K562 treated with DMSO at 1 percent for 48 hours (cell line): ENCODE results near the gene TMEM235. TPM values are rescaled to one million over a fixed set of nuclear protein-coding genes. Genes with fewer than 3 reads are reported as not detected.

Experiments
- total RNA-seq: library from RNA; unstranded; fragments of 300-600 nt; gene quantifications from 2 replicates; pipeline ENCODE4 v1.2.3, GENCODE V29; 2022; ENCODE audit warnings: low replicate concordance; ENCODE audit errors: extremely low read depth

The TMEM235 gene
- total RNA-seq, result not detected in 2 replicates

DNA sequence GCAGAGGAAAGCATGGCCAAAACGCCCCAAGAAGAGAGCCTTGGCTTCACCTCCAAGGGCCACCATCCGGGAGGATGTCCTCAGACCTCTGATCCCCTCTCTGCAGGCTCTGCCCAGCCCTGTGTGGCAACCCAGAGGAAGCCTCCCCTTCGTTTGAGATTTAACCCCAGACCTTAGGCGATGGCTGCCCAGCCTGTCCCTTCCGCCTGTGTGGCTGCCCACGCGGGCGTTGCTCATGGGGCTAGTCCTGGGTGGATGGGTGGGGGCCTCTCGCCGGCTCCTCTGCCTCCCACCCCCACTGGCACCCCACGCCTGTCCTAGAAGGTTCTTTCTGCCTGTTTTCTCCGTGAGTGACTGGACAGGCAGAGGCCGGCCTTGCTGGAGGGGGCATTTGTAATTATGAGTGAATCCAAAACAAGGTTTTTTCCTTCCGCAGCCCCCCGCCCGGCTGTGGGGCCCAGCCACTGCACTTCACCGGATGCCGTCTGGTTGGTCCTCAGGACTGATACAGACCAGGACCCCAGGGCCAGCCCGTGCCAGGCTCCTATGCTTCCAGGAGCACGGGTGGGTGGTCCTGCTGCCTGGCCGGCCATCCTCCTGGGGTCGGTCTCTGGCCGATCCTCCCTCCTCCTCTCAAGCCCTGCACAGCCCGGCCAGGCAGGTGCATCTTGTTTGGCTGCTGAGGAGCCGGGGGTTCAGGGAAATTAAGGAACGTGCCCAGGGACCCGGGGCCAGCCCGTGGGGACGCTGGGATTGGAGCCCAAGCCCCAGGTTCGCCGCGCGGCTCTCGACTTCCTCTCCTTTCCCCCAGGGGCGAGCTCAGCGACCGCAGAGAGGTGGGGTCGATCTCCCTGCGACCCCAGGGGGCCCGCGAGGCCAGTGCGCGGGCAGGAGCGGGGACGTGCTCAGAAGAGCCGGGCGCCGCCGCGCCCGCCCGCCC is at the start of gene TMEM235:
TSS of gene TMEM235 (plus strand) at position 636 of the 940 bp plus-strand sequence. CDS start 393 bp downstream, outside the sequence.

DNA sequence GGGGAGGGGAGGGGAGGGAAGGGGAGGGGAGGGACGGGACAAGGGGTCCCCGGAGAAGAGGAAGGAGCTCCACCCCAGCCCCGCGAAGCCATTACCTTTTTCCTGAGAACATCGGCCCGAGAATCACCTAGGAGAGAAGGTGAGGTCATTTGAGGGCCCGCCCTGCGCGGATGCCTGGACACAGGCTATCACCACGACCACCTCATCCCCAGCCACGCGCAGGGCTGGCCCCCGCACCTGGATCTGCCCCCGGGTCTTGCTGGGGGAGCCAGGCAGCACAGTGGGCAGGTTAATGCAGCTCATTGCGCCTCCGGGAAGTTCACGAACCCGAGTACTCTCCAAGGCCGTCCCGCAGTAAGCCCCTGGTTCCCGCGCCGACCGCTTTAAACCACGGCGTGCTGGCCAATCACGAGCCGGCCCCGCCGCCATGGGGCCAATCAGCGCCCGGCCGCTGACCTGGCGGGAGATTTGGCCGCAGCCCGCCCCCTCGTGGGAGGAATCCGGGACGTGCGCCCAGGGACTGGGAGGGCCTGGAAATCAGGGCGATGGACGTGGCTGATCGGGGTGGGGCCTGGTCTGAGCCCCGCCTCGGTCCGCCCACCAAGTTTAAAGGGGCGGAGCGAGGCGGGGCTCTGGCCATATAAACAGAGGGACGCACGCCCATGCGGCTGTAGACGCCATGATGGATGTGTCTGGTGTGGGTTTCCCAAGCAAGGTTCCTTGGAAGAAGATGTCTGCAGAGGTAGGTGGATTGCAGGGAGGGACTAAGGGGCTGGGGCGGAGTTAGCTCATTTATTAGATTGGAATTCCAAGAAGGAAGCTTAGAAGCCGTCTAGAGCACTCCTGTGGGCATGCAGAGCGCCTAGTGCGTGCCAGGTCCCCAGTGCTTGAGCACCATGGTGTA is 44.5 kb upstream of the TMEM235 start, which contains the start of the genes AFMID and TK1:
TSS of gene AFMID (plus strand) at position 671 of the 904 bp plus-strand sequence. CDS start at position 680, 9 bp downstream.
TSS of gene TK1 (minus strand) at position 361 of the 904 bp plus-strand sequence. CDS start at position 303, 58 bp downstream.

GRCh38 chr17:78214016-78214705 is 17.3 kb upstream of the TMEM235 start, which contains the start of gene BIRC5:
Gene BIRC5 (plus strand): TSS chr17:78214253. CDS start chr17:78214317, 64 bp downstream.

Other genes with a start within 250 kb of the TMEM235 start
- gene TMC6, start 102.9 kb upstream of the TMEM235 start, total RNA-seq, result not detected in 2 replicates
- gene TMC8, start 100.9 kb upstream of the TMEM235 start, total RNA-seq, result not detected in 2 replicates
- gene C17orf99, start 85.2 kb upstream of the TMEM235 start, total RNA-seq, result not detected in 2 replicates
- not detected in 2 replicates for gene SYNGR2, start 63.0 kb upstream of the TMEM235 start, total RNA-seq
- gene TK1, start 44.6 kb upstream of the TMEM235 start, total RNA-seq, result not detected in 2 replicates
- gene AFMID, start 44.3 kb upstream of the TMEM235 start, total RNA-seq, result not detected in 2 replicates
- 187 TPM in 1 of 2 replicates, not detected in the other for gene BIRC5, start 17.4 kb upstream of the TMEM235 start, total RNA-seq
- not detected in 2 replicates for gene SOCS3, start 128.4 kb downstream of the TMEM235 start, total RNA-seq
- not detected in 2 replicates for gene PGS1, start 147.0 kb downstream of the TMEM235 start, total RNA-seq